GM06990 (cell line): Measurements from ENCODE around the gene YTHDF1.

Source experiments
- DNase-seq: peaks from one replicate; pipeline ENCODE4 v3.0.0-alpha.2; 2011; ENCODE audit not compliant: insufficient read length; ENCODE audit errors: extremely low read depth
- H3K27me3 ChIP-seq: replicated peaks from 2 replicates; pipeline ENCODE4 v1.6.0; 2011; ENCODE audit warnings: low read length; ENCODE audit not compliant: control insufficient read depth, insufficient read depth
- H3K36me3 ChIP-seq: 2 replicates; pipeline ENCODE4 v1.5.1; 2011; ENCODE audit warnings: low read length; ENCODE audit not compliant: control insufficient read depth, insufficient read depth
- H3K4me3 ChIP-seq: replicated peaks from 2 replicates; pipeline ENCODE4 v1.5.1; 2011; ENCODE audit warnings: low read depth, mild to moderate bottlenecking, control low read depth, low read length
- TF ChIP-seq, protein P1 (sequence below): IDR thresholded peaks from 2 replicates; pipeline ENCODE4 v1.5.1; 2011; ENCODE audit warnings: low read length, control low read depth, mild to moderate bottlenecking, inconsistent platforms; ENCODE audit not compliant: insufficient read depth, poor library complexity, severe bottlenecking

The YTHDF1 gene

DNA sequence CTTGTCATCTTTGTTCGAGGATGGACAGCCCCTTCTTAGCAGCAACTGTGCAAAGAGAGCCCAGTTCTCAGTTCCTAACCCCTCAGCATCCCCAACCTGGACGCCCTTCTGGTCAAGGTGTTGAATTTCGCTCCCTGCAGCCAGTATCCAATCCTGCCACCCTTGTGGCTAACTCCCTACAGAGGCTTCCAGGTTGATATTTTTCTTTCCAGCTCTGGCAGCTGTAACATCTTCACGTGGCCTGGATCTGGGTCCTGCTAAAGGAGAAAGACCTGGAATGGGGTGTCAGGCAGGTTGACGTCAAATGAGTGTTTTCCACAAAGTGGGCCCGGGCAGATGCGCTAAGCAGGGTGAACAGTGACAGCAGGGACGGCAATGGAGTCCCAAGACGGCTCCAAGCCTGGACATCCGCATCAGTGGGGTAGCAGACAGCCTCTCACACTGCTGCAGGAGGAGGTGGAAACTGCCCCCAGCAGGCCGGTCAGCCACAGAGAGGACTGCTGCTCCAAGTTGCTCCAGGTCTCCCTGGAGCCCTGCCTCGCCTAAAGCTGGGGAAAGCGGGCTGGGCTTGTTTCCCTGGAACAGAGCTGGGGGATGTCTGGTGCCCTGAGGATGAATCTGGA is 1.0 kb upstream of the YTHDF1 start:
- Histone ChIP-seq H3K27me3 (no peaks in the 10 kb centered on the region; the same call in 1 of the 2 replicates), H3K36me3 (peaks cover 11% of the 10 kb centered on the region), H3K4me3 (peak overlapping the region; percentile 56)
- TF ChIP-seq, protein P1, sequence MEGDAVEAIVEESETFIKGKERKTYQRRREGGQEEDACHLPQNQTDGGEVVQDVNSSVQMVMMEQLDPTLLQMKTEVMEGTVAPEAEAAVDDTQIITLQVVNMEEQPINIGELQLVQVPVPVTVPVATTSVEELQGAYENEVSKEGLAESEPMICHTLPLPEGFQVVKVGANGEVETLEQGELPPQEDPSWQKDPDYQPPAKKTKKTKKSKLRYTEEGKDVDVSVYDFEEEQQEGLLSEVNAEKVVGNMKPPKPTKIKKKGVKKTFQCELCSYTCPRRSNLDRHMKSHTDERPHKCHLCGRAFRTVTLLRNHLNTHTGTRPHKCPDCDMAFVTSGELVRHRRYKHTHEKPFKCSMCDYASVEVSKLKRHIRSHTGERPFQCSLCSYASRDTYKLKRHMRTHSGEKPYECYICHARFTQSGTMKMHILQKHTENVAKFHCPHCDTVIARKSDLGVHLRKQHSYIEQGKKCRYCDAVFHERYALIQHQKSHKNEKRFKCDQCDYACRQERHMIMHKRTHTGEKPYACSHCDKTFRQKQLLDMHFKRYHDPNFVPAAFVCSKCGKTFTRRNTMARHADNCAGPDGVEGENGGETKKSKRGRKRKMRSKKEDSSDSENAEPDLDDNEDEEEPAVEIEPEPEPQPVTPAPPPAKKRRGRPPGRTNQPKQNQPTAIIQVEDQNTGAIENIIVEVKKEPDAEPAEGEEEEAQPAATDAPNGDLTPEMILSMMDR: no peak
- DNase-seq: no peak

DNA sequence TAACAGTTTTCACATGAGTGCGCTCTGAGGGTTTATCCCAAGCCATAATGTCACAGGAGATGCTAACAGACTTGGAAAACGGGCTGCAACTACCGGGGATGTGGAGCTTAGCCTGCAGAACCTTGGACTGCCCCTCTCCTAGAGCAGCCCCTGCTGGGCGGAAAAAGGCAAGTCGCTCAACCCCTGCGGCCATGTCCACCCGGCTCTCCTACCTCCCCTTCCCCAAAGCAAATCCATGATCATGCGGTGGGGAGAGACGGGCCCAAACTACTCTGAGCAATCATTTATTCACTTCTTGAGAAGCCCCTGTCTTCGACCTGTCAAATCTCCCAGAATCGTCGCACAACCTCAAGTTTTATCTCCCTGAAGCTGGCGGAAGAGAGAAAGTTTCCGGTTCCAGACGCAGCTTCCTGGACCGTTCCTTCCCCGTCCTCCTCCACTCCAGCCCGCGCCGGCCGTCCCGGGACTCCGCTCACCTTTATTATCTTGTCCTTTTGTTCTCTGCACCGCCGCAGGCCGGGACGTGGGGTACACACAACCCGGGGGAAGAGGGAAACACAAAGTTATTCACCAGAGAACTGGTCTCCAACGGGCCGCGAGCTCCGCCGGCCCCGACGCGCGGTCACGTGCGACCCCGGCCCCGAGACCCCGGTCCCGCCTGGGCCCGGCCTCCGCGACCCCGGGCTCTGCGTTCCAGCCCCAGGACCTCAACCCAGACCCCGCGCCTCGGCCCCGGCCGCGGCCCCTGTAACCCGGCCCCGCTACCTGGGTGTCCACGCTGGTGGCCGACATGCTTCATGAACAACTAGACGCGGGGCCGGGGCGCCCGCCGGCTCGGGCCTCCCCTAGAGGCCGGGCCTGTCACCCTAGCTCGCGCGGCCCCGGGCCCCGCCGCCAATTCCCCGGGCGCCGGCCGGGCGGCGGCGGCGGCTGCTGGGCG is 560 bp downstream of the YTHDF1 start:
- peak overlapping the region; percentile 84 for H3K4me3 ChIP-seq
- H3K27me3 ChIP-seq: no peaks in the 10 kb centered on the region; the same call in 1 of the 2 replicates
- H3K36me3 ChIP-seq: peaks cover 15% of the 10 kb centered on the region
- TF ChIP-seq, protein P1: peak; percentile 52
- DNase-seq: no peak

DNA sequence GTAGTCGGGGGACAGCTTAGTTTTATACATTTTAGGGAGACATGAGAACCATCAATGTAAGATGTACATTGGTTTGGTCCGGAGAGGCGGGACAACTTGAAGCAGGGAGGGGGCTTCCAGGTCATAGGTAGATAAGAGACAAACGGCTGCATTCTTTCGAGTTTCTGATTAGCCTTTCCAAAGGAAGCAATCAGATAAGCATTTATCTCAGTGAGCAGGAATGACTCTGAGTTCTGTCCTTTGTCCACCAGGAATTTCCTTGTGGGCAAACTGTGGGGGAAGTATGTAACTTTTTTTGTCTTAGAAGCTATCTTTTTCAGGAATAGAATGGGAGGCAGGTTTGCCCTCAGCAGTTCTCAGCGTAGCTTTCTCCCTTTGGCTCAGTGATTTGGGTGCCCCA is 1.4 kb downstream of the YTHDF1 start:
- peaks cover 21% of the 10 kb centered on the region for H3K36me3 ChIP-seq
- TF ChIP-seq, protein P1: no peak
- no peak for DNase-seq

DNA sequence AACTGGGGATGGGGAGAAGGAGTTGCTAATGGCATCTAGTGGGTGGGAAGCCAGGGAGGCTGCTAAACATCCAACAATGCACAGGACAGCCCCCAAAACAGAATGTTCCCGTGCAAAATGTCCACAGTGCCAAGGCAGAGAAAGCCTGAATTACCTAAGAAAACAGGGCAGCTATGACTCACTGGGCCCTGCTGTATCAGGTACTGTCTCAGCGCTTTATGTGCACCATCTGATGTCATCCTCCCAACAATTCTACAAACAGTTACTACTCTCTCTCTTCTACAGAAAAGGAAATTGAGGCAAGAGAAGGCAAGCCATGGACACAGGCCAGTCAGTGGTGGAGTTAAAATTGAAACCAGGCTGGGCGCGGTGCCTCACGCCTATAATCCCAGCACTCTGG is 3.1 kb downstream of the YTHDF1 start:
- DNase-seq: no peak
- peaks cover 26% of the 10 kb centered on the region for H3K36me3 ChIP-seq
- TF ChIP-seq, protein P1: no peak
- H3K27me3 ChIP-seq: no peaks in the 10 kb centered on the region
- no peak overlapping the region for H3K4me3 ChIP-seq

More for the DNA sequence above, 1.4 kb downstream of the YTHDF1 start:
- Histone ChIP-seq H3K27me3 (no peaks in the 10 kb centered on the region), H3K4me3 (peak overlapping the region; percentile 84)

DNA sequence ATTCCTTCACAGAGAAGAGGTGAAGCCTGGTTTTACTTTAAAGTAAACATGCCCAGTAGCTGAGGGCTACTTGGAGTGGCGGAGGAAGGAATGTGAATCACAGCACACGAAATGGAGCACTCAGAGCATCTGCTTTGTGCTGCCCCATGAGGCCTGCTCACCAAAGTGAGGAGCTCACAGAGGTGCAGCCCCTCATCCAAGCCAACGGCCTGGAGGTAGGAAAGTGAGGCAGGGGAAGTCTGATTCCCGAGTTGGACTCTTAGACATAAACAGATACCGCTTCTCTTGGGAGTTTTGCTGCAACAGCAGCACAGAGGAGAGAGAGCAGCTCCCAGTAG is 3.6 kb downstream of the YTHDF1 start:
- peaks cover 26% of the 10 kb centered on the region for H3K36me3 ChIP-seq
- DNase-seq: no peak
- no peak overlapping the region for H3K4me3 ChIP-seq
- TF ChIP-seq, protein P1: no peak
- no peaks in the 10 kb centered on the region for H3K27me3 ChIP-seq
